ENCODE results near the gene DUS1L.

The DUS1L gene

DNA sequence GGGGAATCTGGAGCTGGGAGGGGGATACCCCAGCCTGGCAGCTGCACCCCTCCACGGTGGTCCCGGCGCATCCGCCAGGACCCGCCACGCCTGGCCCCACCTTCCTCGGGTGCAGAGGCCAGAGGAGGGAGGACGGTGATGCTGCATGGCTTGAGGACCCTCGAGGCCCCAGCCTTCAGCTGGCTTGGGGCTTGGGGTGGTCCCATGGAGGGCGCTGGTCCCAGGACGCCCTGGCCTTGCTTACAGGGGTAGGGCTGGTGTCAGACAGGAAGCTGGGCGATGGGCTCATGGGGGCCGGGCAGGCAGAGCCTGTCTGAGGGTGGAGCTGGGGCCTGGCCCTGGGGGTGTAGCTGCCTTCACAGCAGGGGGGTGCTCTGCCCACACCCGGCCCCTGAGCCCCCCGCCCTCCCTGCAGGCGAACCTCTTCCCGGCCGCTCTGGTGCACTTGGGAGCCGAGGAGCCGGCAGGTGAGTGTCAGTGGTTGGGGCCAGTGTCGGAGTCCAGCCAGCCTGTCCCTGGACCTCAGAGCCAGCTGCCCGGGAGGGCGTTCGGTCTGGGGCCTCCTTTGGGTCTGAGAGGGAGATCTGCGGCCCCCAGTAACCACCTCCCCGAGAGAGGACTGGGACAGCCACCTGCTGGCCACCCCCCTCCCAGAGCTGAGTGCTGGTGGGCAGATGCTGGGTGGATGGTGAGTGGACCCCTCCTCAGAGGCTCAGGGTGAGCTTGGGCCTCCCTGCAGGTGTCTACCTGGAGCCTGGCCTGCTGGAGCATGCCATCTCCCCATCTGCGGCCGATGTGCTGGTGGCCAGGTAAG is 49.3 kb downstream of the DUS1L start:
- Histone ChIP-seq H3K4me2 (ENCODE audit: low read depth, low read length, poor library complexity, severe bottlenecking) (no peak overlapping the region), H3K27me3 (ENCODE audit: insufficient read depth, low read length, poor library complexity, severe bottlenecking) (no peaks in the 10 kb centered on the region), H3K36me3 (ENCODE audit: insufficient read depth, low read length) (no peaks in the 10 kb centered on the region), H3K79me2 (ENCODE audit: insufficient read depth, low read length) (peaks cover under 1% of the 10 kb centered on the region; the same call in 1 of the 2 replicates), H3K4me1 (ENCODE audit: insufficient read depth, low read length, poor library complexity, severe bottlenecking) (peaks cover 4% of the 10 kb centered on the region), H3K4me3 (ENCODE audit: low read length, poor library complexity, severe bottlenecking) (no peak overlapping the region), H3K9me3 (ENCODE audit: insufficient read depth, low read depth, low read length) (no peaks in the 10 kb centered on the region), H3K9me2 (replicated peaks; ENCODE audit: low read depth, low read length) (no peaks in the 10 kb centered on the region), H3F3A (ENCODE audit: low read depth) (no peaks in the 10 kb centered on the region), H3K9ac (ENCODE audit: low read depth, low read length, poor library complexity, severe bottlenecking) (no peak overlapping the region), H2AFZ (ENCODE audit: low read length) (no peak overlapping the region), H4K20me1 (ENCODE audit: insufficient read depth, low read length, poor library complexity, severe bottlenecking) (peaks cover 12% of the 10 kb centered on the region)
- TF ChIP-seq CTCF (conservative IDR thresholded peaks at IDR 0.05; ENCODE audit: low read length), result no peak
- no peak for TF ChIP-seq EZH2phosphoT487 (IDR thresholded peaks at IDR 0.05; ENCODE audit: borderline replicate concordance)

DNA sequence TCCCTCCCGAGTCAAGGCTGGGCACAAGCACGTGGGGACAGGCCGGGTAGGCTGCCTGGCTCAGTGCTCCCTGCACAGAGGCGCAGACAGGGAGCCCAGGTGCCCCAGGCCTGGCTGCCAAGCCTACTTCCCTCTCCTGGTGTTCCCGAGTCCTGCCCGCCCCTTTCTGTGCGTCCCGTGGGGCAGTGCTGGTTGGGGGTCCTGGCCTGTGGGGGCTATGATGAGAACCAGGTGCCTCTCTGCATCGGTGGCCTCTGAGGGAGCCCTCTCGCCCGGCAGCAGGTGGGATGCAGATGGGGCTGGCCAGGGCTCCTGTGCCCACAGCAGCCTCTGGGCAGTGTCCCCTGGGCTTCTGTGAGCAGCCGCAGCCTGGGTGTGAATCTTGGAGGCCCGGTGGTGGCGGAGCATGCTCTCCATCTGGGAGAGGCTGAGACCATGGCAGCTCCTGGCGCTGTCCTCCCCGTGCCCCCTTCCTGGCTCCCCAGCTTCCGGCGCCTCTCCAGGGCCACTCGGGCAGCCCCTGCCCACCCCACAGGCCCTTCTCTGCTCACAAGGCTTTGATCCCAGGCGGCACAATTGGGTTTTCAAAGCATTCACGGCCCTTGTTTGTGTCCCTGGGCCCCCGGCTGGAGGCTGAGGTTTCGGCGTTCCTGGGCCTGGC is 50.2 kb downstream of the DUS1L start:
- no peaks in the 10 kb centered on the region for H3K36me3 ChIP-seq (ENCODE audit: insufficient read depth, low read length)
- H4K20me1 ChIP-seq (ENCODE audit: insufficient read depth, low read length, poor library complexity, severe bottlenecking), result peaks cover 4% of the 10 kb centered on the region
- H3K4me3 ChIP-seq (ENCODE audit: low read length, poor library complexity, severe bottlenecking), result no peak overlapping the region
- TF ChIP-seq CTCF (conservative IDR thresholded peaks at IDR 0.05; ENCODE audit: low read length) (no peak), EZH2phosphoT487 (IDR thresholded peaks at IDR 0.05; ENCODE audit: borderline replicate concordance) (no peak)
- H3K9ac ChIP-seq (ENCODE audit: low read depth, low read length, poor library complexity, severe bottlenecking), result no peak overlapping the region
- no peaks in the 10 kb centered on the region for H3F3A ChIP-seq (ENCODE audit: low read depth)
- H3K9me3 ChIP-seq (ENCODE audit: insufficient read depth, low read depth, low read length), result no peaks in the 10 kb centered on the region
- H3K9me2 ChIP-seq (replicated peaks; ENCODE audit: low read depth, low read length), result no peaks in the 10 kb centered on the region
- H3K4me1 ChIP-seq (ENCODE audit: insufficient read depth, low read length, poor library complexity, severe bottlenecking), result no peaks in the 10 kb centered on the region
- H3K27me3 ChIP-seq (ENCODE audit: insufficient read depth, low read length, poor library complexity, severe bottlenecking), result no peaks in the 10 kb centered on the region
- no peak overlapping the region for H3K4me2 ChIP-seq (ENCODE audit: low read depth, low read length, poor library complexity, severe bottlenecking)
- no peaks in the 10 kb centered on the region for H3K79me2 ChIP-seq (ENCODE audit: insufficient read depth, low read length)
- no peak overlapping the region for H2AFZ ChIP-seq (ENCODE audit: low read length)

DNA sequence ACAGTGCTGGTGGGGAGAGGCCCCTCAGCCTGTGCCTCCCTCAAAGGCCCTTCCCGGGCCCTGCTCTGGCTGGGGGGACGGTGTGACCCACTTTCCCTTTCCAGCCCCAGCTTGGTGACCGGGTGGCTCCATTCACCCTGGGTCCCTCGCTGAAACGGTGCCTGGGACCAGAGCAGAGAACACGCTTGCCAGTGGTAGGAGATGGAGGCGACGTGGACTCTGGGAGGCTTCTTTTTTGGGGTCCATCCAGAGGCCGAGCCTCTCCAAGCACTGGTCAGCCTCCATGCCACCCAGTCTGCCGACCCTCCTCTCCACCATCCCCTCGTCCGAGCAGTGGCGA is 50.7 kb downstream of the DUS1L start:
- H3K36me3 ChIP-seq (ENCODE audit: insufficient read depth, low read length), result no peaks in the 10 kb centered on the region
- H3F3A ChIP-seq (ENCODE audit: low read depth), result no peaks in the 10 kb centered on the region
- no peak overlapping the region for H3K4me2 ChIP-seq (ENCODE audit: low read depth, low read length, poor library complexity, severe bottlenecking)
- TF ChIP-seq EZH2phosphoT487 (IDR thresholded peaks at IDR 0.05; ENCODE audit: borderline replicate concordance) (no peak), CTCF (conservative IDR thresholded peaks at IDR 0.05; ENCODE audit: low read length) (no peak)
- H3K9me3 ChIP-seq (ENCODE audit: insufficient read depth, low read depth, low read length), result no peaks in the 10 kb centered on the region
- H3K4me1 ChIP-seq (ENCODE audit: insufficient read depth, low read length, poor library complexity, severe bottlenecking), result no peaks in the 10 kb centered on the region
- no peaks in the 10 kb centered on the region for H3K27me3 ChIP-seq (ENCODE audit: insufficient read depth, low read length, poor library complexity, severe bottlenecking)
- no peak overlapping the region for H3K4me3 ChIP-seq (ENCODE audit: low read length, poor library complexity, severe bottlenecking)
- no peaks in the 10 kb centered on the region for H3K9me2 ChIP-seq (replicated peaks; ENCODE audit: low read depth, low read length)
- no peaks in the 10 kb centered on the region for H3K79me2 ChIP-seq (ENCODE audit: insufficient read depth, low read length)
- no peaks in the 10 kb centered on the region for H4K20me1 ChIP-seq (ENCODE audit: insufficient read depth, low read length, poor library complexity, severe bottlenecking)
- no peak overlapping the region for H2AFZ ChIP-seq (ENCODE audit: low read length)
- no peak overlapping the region for H3K9ac ChIP-seq (ENCODE audit: low read depth, low read length, poor library complexity, severe bottlenecking)
